Muscle layer of duodenum (tissue), 2 donors: ENCODE measurements around the gene RUNX1.

Experiments
- H3K27ac ChIP-seq: one replicate; pipeline ENCODE4 v1.7.0; 2013; ENCODE audit warnings: mild to moderate bottlenecking, low read length
- H3K27me3 ChIP-seq: one replicate; pipeline ENCODE4 v1.7.0; 2013; ENCODE audit warnings: low read depth, mild to moderate bottlenecking, control low read depth, low read length
- H3K36me3 ChIP-seq, 2 donors: one replicate each; pipeline ENCODE4 v1.7.0; 2013; ENCODE audit warnings: low read length in 2 of 2, control low read depth in 1 of 2, mild to moderate bottlenecking in 1 of 2; ENCODE audit not compliant: insufficient read depth in 2 of 2, control insufficient read depth in 1 of 2
- H3K4me1 ChIP-seq, 2 donors: one replicate each; pipeline ENCODE4 v1.7.0; 2013; ENCODE audit warnings: low read length in 2 of 2, mild to moderate bottlenecking in 2 of 2, control low read depth in 1 of 2, moderate library complexity in 1 of 2; ENCODE audit not compliant: insufficient read depth in 2 of 2, control insufficient read depth in 1 of 2
- H3K4me3 ChIP-seq, 2 donors: one replicate each; pipeline ENCODE4 v1.7.0; 2013; ENCODE audit warnings: low read length in 2 of 2, low read depth in 1 of 2, mild to moderate bottlenecking in 1 of 2
- H3K9me3 ChIP-seq, 2 donors: one replicate each; pipeline ENCODE4 v1.7.0; 2013; ENCODE audit warnings: low read length in 2 of 2, control low read depth in 1 of 2, mild to moderate bottlenecking in 1 of 2; ENCODE audit not compliant: control insufficient read depth in 1 of 2
- donor health status: healthy.

The RUNX1 gene

GRCh38 chr21:35048706-35049617, at the start of gene RUNX1:
Gene RUNX1 (minus strand): TSS chr21:35049302.
- Histone ChIP-seq H3K9me3 (no peaks in the 10 kb centered on the region), H3K4me3 (peak within 1 kb of the TSS; percentile 46 to 59), H3K36me3 (peaks cover 0 to 10% of the 10 kb centered on the region in 2 donors), H3K27ac (peak within 1 kb of the TSS; percentile 65), H3K27me3 (no peaks in the 10 kb centered on the region), H3K4me1 (peaks cover 14 to 38% of the 10 kb centered on the region in 2 donors)

- Histone ChIP-seq H3K36me3 (no peaks in the 10 kb centered on the region), H3K27ac (no peak overlapping the region), H3K9me3 (no peaks in the 10 kb centered on the region), H3K4me3 (no peak overlapping the region), H3K4me1 (peaks cover 0 to 3% of the 10 kb centered on the region in 2 donors), H3K27me3 (no peaks in the 10 kb centered on the region)
These were observed 48.4 kb upstream of the RUNX1 start for GRCh38 chr21:35097525-35097924.

GRCh38 chr21:35096959-35097358, 47.9 kb upstream of the RUNX1 start:
- no peaks in the 10 kb centered on the region for H3K27me3 ChIP-seq
- no peak overlapping the region for H3K4me3 ChIP-seq
- H3K27ac ChIP-seq = no peak overlapping the region
- H3K9me3 ChIP-seq = no peaks in the 10 kb centered on the region
- peaks cover 0 to 3% of the 10 kb centered on the region in 2 donors for H3K4me1 ChIP-seq
- H3K36me3 ChIP-seq = no peaks in the 10 kb centered on the region

GRCh38 chr21:35095859-35096291, 46.8 kb upstream of the RUNX1 start:
- Histone ChIP-seq H3K36me3 (no peaks in the 10 kb centered on the region), H3K4me3 (no peak overlapping the region), H3K27ac (no peak overlapping the region), H3K9me3 (no peaks in the 10 kb centered on the region), H3K27me3 (no peaks in the 10 kb centered on the region), H3K4me1 (no peaks in the 10 kb centered on the region)

GRCh38 chr21:35093514-35093913, 44.4 kb upstream of the RUNX1 start:
- Histone ChIP-seq H3K4me1 (no peaks in the 10 kb centered on the region), H3K9me3 (no peaks in the 10 kb centered on the region), H3K27ac (no peak overlapping the region), H3K27me3 (no peaks in the 10 kb centered on the region), H3K4me3 (no peak overlapping the region), H3K36me3 (no peaks in the 10 kb centered on the region)

- no peaks in the 10 kb centered on the region for H3K4me1 ChIP-seq
These were observed 42.4 kb upstream of the RUNX1 start for GRCh38 chr21:35091496-35091895.

GRCh38 chr21:35090403-35090802, 41.3 kb upstream of the RUNX1 start:
- H3K4me1 ChIP-seq = no peaks in the 10 kb centered on the region
- H3K36me3 ChIP-seq = no peaks in the 10 kb centered on the region
- no peaks in the 10 kb centered on the region for H3K9me3 ChIP-seq
- no peaks in the 10 kb centered on the region for H3K27me3 ChIP-seq
- no peak overlapping the region for H3K4me3 ChIP-seq
- no peak overlapping the region for H3K27ac ChIP-seq

More at GRCh38 chr21:35091496-35091895, 42.4 kb upstream of the RUNX1 start:
- Histone ChIP-seq H3K4me3 (no peak overlapping the region), H3K9me3 (no peaks in the 10 kb centered on the region), H3K27ac (no peak overlapping the region), H3K27me3 (no peaks in the 10 kb centered on the region), H3K36me3 (no peaks in the 10 kb centered on the region)

- no peaks in the 10 kb centered on the region for H3K27me3 ChIP-seq
- no peak overlapping the region for H3K4me3 ChIP-seq
- H3K36me3 ChIP-seq = no peaks in the 10 kb centered on the region
- H3K9me3 ChIP-seq = no peaks in the 10 kb centered on the region
- no peak overlapping the region for H3K27ac ChIP-seq
- H3K4me1 ChIP-seq = no peaks in the 10 kb centered on the region
These were observed 39.2 kb upstream of the RUNX1 start for GRCh38 chr21:35088319-35088771.

GRCh38 chr21:35086357-35086756, 37.3 kb upstream of the RUNX1 start:
- Histone ChIP-seq H3K27ac (no peak overlapping the region), H3K36me3 (no peaks in the 10 kb centered on the region), H3K9me3 (no peaks in the 10 kb centered on the region), H3K4me1 (no peaks in the 10 kb centered on the region), H3K4me3 (no peak overlapping the region), H3K27me3 (no peaks in the 10 kb centered on the region)

- Histone ChIP-seq H3K27me3 (no peaks in the 10 kb centered on the region), H3K36me3 (no peaks in the 10 kb centered on the region), H3K27ac (no peak overlapping the region), H3K4me1 (no peaks in the 10 kb centered on the region), H3K9me3 (no peaks in the 10 kb centered on the region), H3K4me3 (no peak overlapping the region)
These were observed 35.8 kb upstream of the RUNX1 start for GRCh38 chr21:35084869-35085268.

- Histone ChIP-seq H3K27me3 (no peaks in the 10 kb centered on the region), H3K27ac (no peak overlapping the region), H3K36me3 (no peaks in the 10 kb centered on the region), H3K4me1 (no peaks in the 10 kb centered on the region), H3K9me3 (no peaks in the 10 kb centered on the region), H3K4me3 (no peak overlapping the region)
These were observed 34.1 kb upstream of the RUNX1 start for GRCh38 chr21:35083246-35083645.
